Islet of Langerhans (tissue), 1 donor: ENCODE measurements around the gene CARS2.
"Not testable (repeated sequence)": the region's sequence is repeated elsewhere in the genome, so short reads cannot be mapped to it uniquely, and the experiment has no call there.

Source experiments
- FAIRE-seq: peaks from one replicate; lab custom pipeline; 2011; peaks lifted over from hg19 to GRCh38; lab: Jason Lieb, UNC

CARS2 gene

DNA sequence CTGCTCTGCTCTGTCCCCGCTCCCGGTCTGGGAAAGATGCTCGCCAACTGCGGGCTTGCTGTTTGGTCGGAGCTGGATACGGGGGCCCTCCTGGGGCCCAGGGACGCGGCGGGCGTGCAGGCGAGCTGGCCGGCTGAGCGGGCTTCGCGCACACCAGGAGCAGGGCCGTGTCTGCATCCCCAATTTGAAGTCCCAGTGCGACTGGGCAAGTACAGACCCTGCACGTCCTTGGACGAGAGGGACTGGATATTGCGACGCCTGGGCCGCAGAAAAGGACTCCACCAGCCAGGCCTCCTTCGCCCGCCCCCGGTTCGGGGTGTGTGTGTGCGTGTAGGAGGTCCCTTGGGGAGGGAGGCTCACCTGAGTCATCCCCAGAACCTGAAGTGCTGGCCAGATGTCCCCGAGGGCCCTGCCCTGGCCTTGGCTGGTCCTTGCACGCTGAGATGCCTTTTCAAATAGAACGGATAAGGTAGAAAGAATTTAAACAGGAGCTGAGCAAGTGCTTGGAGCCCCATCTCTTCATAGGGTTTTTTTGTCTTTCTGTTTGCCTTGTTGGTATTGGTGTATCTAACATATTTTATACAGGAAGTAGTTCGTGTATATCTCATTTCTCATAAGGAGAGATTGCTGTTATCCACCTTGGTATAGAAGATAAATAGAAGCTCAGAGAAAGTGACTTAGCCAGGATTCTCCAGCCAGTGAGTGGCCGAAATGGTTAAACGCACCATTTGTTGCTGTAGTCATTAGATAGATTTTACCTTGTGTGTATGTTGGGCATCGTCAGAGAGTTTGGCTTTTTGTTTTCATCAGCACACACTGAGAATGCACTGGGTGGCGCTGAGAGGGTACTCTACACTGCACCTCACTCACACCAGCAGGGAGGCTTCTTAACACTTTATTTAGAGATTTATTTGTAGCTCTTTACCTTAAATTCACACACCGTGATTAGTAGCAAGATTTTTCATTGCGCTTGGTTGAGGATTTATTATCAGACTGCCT lies 89.5 kb downstream of the CARS2 start:
- no peak for FAIRE-seq

- peak; percentile 49 for FAIRE-seq
Measured at GRCh38 chr13:110615322-110616102, 90.4 kb downstream of the CARS2 start, which contains the start of gene NAXD. NAXD (plus strand) TSS chr13:110615545; CDS start chr13:110615602, 57 bp downstream.

- no peak for FAIRE-seq
Measured at GRCh38 chr13:110615005-110615321, 91.0 kb downstream of the CARS2 start.

DNA sequence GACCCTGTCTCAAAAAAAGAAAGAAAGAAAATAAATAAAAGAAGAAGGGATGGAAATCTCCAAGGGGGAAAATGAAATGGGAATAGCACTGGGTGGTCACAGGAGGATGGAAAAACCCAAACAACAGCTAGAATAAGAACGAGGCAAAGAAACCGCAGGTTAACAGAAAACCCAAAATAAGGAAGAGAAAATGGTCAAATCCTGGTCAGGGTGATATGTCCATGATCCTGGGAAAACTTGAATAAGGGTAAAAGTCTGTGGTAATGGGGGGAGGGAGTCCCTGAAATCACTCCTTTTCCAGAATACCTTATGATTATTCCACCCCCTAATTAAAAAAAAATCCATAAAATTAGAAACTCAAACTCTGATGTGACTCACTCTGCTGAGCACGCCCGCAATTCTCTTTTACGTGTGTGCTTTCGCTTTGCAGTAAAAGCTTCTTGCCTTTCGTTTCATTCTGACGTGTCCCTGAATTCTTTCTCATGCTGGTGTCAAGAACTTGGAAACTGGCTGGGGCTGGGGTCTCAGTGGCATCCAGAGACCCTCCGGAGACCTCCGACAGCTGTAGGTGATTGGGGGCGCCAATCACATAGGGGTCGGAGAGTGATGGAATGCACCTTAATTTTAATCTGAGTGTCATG lies 94.8 kb downstream of the CARS2 start:
- no peak for FAIRE-seq

GRCh38 chr13:110607675-110608224 lies 98.2 kb downstream of the CARS2 start:
- FAIRE-seq: no peak

DNA sequence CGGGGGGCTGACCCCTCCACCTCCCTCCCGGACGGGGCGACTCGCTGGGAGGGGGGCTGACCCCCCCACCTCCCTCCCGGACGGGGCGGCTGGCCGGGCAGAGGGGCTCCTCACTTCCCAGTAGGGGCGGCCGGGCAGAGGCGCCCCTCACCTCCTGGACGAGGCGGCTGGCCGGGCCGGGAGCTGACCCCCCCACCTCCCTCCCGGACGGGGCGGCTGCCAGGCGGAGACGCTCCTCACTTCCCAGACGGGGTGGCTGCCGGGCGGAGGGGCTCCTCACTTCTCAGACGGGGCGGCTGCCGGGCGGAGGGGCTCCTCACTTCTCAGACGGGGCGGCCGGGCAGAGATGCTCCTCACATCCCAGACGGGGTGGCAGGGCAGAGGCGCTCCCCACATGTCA lies 99.6 kb downstream of the CARS2 start:
- not testable (repeated sequence) for FAIRE-seq

- no peak for FAIRE-seq
Measured at GRCh38 chr13:110605132-110605531, 100.8 kb downstream of the CARS2 start.

GRCh38 chr13:110600980-110601379 lies 104.9 kb downstream of the CARS2 start:
- FAIRE-seq: no peak

DNA sequence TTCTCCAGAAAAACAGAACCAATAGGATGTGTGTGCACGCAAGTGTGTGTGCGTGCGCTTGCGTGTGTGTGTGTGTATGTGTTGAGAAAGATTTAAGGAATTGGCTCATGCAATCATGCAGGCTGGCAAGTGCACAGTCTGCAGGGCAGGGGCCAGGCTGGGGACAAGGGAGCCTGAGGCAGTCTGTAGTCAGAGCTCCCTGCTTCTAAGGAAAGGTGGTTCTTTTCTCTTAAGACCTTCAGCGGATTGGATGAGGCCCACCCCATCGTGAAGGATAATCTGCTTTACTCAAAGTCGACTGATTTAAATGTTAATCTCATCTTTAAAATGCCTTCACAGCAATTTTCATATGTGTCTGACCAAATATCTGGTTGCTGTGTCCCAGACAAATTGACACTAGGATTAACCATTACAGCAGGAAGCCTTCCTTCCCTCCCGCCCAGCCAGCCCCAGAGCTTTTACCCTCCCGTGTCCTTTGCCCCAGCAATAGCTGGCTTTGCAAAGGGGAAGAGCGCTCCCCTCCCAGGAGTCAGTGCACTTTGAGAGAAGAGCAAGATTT lies 105.6 kb downstream of the CARS2 start:
- no peak for FAIRE-seq

DNA sequence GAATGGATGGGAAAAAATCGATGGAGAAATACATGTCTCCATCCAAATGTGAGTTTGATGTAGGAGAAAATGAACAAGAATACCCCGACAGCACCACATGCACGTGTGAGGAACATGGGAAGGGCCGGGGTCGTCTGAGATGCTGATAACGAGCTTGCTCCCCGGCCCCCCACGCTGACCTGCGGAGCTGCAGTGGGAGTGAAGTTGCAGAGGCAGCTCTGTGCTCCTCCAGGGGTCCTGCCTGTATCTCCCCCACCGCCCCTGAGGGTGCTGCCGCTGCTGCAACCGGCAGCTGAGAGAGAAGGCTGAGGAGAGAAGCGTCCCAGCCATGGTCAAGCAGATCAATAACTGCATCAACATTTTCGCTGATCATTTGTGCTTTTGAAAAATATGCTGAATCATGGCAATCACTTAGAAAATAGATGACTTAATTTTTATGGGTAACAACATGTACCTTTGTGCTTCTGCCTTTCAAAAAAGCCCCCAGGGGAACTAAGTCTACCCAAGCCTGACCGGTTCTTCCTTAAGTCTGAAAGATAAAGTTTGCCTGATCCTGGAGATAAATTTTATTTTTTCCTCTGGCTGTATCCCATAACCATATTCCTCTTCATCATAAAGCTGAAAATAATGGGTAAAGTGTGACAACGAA lies 108.8 kb downstream of the CARS2 start:
- FAIRE-seq: no peak

- FAIRE-seq: peak; percentile 99
Measured at GRCh38 chr13:110593430-110594130, 112.3 kb downstream of the CARS2 start.

- FAIRE-seq: no peak
Measured at GRCh38 chr13:110592665-110593064, 113.3 kb downstream of the CARS2 start.
